Right kidney (tissue), 1 donor: ENCODE data around the gene MAP4K3.
"Not testable (repeated sequence)": the region's sequence is repeated elsewhere in the genome, so short reads cannot be mapped to it uniquely, and the experiment has no call there.

Experiments
- DNase-seq: peaks from one replicate; pipeline ENCODE4 v3.0.0-alpha.2; 2016

The MAP4K3 gene

DNA sequence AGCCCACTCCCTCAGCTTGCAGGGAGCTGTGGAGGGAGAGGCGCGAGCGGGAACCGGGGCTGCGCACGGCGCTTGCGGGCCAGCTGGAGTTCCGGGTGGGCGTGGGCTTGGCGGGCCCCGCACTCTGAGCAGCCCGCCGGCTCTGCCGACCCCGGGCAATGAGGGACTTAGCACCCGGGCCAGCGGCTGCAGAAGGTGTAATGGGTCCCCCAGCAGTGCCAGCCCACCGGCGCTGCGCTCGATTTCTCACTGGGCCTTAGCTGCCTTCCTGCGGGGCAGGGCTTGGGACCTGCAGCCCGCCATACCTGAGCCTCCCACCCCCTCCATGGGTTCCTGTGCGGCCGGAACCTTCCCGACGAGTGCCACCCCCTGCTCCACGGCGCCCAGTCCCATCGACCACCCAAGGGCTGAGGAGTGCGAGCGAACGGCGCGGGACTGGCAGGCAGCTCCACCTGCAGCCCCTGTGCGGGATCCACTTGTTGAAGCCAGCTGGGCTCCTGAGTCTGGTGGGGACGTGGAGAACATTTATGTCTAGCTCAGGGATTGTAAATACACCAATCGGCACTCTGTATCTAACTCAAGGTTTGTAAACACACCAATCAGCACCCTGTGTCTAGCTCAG is 192.7 kb downstream of the MAP4K3 start:
- DNase-seq, result not testable (repeated sequence)

DNA sequence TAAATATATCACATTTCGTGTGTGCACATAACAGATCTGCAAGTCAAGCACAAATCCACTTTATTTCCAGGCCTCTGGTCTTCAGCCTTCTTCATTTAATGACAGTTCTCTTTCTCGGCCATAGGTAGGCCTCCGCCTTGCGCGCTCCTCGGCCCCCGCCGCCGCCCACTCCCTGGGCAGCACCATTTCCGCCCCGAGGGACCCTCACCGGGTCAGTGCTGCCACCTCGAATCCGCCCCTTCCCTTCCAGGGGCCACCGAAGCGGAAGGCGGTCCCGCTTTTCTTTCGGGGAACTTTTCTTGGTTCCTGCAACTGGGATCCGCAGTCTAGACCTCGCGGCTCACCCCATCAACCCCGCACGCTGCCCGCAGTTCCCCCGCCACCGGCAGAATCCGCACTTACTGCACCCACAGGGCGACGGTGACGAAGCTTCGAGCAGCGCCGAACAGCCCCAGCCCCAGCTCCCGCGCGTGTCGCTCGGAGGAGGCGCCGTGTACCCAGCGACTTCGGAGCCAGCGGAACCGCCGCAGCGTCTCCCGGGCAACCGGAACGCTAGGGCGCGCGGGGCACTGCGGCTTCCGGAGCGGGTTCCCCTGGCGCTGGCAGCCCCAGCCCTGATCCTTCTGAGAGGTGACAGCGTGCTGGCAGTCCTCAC is 193.5 kb downstream of the MAP4K3 start, which contains the start of gene CDKL4:
Gene CDKL4, minus strand, starts transcription at position 502 of the 655 bp plus-strand sequence.
- DNase-seq, result peak; percentile 22

DNA sequence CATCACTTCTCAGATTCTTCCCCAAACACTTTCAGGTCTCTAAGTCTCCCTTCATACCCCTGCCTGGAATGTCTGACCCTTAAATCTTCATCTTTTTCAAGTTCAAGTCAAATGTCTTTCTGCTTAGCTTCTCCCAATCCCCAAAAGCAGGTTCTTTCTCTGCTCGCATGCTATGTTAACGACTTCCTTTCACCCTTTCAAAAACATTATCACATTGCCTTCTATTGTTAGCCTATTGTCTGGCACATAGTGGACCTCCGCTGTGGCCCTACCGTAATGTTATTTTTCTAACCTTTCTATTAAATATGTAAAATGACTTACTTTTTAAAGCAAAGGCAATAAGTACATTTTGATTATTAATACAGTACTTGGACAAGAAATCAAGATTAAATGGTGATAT is 195.5 kb downstream of the MAP4K3 start:
- no peak for DNase-seq

DNA sequence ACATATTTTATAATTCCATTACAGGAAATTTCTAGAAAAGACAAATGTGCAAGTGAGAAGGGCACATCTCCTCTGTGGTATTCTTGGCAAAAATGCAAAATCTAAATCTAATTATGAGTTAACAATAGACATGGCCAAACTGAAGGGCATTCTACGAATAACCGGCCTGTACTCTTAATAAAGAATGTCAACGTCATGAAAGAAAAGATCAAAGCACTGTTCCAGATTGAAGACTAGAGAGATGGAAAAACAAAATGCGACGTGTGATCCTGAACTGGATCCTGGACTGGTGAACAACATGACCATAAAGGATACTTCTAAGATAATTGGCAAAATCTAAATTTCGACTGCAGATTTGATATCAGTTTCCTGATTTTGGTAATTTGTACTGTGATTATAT is 196.3 kb downstream of the MAP4K3 start:
- no peak for DNase-seq

DNA sequence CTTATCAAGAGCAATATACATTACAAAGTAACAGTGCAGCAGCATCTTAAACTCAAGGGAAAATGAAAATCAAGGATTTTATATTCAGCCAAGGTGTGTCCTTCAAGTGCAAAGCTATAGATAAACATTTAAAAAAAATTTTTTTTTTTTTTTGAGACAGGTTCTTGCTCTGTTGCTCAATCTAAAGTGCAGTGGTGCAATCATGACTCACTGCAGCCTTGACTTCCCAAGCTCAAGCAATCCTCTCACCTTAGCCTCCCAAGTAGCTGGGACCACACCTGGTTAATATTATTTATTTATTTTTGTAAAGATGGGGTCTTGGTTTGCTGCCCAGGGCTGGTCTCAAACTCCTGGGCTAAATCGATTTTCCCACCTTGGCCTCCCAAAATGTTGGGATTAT is 202.3 kb downstream of the MAP4K3 start:
- no peak for DNase-seq

DNA sequence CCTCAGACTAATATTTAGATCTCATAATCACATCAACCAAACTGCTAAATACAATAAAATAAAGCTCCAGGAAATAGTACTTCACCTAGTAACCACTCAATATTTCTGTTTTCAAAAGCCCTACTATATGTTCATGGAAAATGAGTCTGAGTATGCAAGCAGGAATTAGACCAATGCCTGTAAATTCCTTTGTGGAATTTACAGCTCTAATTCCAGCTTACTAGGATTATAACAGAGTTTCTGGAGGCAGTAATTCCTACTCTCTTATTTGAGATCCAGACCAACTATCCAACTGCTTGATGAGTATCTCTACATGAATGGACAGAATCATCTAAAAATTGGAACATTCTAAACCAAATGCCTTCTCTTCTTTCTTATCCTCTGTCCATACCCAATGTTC is 204.9 kb downstream of the MAP4K3 start:
- DNase-seq, result no peak

DNA sequence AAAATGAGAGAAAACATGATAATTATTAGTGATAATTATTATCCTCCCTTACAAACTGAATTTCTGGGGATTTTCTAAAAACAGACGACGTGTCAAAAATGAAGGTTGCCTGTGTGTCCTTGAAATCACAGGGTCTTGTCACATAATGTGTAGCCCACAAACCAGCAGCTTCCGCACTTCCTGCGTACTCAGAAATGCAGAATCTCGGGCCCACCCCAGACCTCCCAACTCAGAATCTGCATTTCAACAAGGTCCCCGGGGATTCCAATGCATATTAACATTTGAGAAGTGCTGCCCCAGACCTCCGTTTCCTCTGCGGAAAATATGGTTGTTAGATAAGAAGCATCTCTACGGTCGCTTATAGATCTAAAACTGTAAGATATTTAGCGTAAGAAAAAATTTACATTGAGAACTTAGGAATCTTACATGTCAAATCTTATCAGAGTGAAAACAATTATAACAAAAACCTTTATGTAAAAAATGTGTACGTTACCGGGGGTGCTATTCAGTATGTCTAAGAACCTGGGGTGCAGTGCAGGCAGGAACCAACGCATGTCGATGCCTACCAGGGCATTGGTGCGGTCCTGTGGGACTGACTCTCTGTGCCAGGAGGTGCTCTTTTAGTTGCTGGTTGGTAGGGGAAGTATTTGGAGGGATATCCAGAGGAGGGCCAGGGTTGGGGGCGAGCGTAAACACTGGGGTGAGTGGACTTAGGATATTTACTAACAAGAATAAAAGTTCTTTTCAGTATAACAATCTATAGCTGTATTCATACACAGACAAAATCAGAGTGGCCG is 208.5 kb downstream of the MAP4K3 start:
- DNase-seq, result peak; percentile 57

DNA sequence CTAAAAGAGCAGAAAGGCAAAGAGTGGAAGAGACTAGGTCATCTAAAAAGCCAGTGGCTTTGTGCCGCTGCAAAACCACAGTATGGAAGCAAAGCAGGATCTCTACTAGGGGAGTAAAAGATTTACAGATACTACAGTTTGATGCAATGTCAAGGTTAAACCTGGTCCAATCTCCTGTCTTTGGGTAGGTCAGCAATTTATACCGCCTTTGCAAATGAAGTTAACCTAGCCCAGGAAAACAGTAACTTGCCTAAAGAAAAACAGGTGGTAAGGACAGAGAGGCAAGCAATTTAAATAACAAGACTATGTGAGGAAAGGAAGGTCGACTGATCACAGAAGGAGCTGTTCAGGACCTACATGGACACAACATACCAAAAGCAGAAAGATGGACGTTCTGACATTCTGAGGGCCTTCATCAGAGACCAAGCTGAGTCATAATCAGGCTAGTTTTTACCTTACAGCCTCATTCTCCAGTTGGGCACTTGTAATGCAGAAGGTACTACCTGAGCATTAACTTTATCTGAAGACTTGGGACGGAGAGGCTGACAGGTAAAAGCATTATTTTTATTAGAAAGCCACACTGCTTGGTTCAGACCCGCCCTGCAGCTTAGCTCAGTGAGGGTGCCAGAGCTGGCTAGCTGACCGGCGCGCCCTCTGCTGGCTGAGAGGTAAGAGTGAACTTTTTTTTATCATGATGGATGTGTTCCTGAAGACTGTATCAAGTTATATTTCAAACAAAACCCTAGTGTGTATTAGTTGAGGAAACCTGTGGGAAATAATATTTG is 209.3 kb downstream of the MAP4K3 start:
- DNase-seq, result peak; percentile 64

DNA sequence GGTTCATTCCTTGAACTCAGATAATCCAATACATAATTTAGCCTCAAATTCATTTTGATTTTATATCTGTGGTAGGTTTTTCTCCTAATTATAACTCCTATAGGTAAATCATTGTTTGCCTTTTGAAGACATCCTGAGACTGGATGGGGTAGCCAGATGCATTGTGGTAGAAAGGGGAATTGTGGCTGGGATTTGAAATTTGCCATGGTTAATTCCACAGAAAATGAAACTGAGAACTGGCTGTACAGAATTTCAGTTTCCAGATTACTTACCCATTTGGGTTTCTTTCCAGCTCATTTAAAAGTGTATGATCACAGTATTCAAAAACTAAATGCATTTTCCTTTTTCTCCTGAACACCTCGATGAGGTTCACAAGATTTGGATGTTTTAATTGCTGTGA is 211.5 kb downstream of the MAP4K3 start:
- DNase-seq, result no peak

DNA sequence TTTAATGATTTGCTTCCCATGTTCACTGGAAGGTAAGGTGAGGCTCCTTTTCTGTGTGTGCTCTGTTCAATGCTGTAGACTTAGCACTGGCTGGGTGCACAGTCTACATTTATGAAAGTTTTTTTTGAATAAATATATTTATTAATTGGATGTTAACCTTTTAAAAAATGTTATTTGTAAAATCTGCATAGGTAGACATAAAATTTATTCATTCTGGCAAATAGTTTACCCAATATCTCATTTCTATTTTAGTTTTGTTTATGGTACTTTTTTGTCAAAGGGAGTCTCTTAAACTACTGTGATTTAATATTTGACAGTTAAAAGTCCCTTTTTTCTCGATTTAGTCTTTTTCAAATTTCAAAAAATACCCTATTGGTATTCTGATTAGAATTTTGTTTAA is 213.2 kb downstream of the MAP4K3 start:
- no peak for DNase-seq

DNA sequence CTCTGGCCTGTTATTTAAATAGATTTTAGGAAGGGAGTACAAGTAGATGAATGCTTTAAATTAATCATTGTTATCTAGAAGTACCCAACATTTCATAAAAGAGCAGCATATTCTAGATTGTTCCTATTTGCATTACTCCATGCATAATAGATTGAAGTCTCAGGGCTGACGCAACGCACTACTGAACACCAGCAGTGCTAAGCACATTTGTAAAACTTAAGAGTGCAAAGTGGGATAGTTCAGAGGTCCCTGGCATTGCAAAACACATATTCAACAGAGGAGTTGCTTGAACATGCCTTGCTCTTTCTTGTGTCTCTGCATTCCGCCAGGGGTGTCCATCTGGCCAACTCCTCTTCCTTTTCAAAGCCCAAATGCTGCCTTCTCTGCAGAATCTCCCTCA is 215.6 kb downstream of the MAP4K3 start:
- DNase-seq, result no peak

DNA sequence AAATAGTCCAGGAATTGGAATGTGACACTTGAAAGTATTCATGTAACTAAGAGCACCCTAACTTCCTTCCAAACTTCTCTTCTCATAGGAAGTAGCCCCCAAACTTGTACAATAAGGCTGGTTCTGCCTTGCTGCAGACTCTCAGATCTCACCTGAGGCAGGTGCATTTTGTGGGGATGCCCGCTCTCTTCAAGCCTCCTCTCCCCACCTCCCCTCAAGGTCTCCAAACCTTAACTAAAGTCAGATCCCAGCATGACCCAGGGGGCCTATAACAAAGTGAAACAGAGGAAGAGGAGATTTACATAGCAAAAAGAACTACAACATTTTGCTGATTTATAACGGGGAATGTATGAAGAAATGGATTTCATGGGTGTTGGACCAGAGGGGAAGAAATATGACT is 216.9 kb downstream of the MAP4K3 start:
- no peak for DNase-seq

DNA sequence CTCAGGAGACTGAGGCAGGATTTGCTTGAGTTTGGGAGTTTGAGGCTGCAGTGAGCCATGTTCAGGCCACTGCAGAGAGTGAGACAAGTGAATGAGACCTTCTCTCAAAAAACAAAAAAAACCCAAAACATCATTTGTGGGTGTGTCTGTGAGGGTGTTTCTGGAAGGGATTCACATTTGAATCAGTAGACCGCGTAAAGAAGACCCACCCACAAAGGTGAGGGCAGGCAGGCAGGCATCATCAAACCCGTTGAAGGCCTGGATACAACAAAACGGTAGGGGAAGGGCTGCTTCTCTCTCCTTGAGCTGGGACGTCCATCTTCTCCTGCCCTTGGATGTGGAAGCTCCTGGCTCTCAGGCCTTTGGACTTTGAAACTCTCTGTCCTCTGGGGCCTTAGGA is 218.7 kb downstream of the MAP4K3 start:
- no peak for DNase-seq

DNA sequence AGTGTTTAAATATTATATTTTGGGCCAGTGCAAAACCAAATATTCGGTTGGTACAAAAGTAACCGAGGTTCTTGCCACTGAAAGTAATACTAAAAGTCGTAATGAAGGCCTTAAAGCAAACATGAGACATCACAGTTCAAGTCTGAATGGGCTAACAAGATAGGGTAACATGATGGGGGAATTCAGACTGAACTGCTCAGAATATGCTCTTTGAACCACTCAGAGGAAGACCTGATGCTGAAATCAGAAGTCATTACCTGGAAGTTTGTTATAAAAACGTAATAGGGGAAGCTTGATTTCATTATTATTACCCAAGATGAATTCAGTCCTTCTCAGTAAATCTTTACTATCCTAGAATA is 219.9 kb downstream of the MAP4K3 start:
- DNase-seq, result no peak

DNA sequence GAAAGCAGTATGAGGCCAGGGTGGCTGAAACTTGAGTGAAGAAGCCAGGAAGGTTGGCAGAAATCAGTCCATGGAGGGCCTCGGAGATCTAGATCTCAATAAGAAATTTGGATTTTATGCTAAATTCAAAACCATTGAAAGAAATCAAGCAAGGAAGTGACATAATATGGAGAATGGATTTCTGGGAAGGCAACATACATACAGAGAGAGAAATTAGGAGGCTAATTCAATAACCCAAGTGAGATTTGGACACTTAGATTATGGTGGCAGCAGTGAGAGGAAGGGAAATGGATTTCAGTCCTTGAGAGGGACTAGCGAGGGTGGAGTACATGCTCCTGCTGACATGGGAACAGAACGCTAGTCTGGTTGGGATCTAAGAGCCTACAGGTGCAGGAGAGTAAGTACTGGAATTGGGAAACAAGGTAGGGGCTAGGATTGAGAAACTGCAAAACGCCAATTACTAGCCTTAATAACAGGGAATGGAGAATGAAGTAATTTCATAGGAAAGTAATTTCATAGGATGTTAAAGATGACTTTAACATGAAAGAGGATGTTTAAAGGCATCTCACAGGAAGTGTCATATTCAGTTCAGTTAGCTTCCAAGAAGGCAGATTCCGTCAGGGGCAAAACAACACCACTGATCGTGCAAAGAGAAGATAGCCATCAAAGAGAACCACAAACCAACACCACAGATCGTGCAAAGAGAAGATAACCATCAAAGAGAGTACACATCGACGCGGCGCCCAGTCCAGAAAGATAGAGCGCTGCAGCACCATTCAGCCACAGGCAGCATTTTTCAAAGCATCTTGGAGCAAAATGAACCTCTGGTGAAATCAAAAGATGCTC is 220.5 kb downstream of the MAP4K3 start:
- DNase-seq, result no peak

DNA sequence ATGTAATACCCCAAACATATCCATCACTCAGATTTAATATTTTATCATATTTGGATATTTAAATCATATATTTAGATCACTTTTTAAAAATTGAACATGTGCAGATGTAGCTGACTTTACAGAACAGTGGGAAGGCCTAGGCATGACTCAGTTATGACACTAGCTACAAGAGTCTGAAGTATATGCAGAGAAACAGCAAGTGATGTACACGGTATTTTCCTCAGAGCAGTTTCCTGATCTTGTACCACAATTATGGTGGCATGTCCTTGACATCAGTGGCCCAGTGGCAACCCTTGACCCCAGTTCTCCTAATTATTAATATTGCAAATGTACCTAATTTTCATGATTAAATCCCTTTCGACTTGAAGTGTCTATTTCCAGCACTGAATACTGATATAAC is 221.5 kb downstream of the MAP4K3 start:
- DNase-seq, result no peak

DNA sequence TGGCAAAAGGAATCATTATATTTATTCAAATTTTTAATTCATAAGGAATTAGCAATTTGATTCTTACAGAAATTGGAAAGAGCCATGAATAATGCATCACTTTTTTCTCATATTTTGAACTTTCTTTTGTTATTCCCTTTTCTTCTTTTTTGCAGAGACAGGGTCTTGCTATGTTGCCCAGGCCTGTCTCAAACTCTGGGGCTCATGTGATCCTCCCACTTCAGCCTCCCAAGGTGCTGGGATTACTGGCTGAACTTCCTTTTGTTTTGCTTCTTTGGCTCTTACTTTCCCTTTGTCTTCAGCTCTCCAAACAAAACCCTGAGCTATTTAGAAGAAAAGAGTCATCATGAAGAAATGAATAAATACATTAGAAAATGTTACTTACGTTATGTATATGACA is 224.1 kb downstream of the MAP4K3 start:
- DNase-seq, result no peak

DNA sequence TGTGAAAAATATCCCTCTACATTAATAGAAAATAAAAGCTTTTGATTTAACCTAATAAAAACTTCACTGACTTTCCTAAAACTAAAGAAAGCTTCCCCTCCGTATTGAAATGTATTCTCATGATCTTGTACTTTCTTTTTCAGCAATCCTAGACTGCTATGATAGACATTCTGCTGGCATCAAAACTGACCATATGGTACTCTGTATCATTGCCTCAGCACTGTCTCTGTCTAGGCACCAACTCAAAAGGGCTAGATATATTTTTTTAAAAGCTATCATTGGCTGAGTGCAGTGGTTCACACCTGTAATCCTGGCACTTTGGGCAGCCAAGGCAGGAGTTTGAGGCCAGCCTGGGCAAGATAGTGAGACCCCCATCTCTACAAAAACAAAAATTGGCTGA is 226.2 kb downstream of the MAP4K3 start:
- no peak for DNase-seq

DNA sequence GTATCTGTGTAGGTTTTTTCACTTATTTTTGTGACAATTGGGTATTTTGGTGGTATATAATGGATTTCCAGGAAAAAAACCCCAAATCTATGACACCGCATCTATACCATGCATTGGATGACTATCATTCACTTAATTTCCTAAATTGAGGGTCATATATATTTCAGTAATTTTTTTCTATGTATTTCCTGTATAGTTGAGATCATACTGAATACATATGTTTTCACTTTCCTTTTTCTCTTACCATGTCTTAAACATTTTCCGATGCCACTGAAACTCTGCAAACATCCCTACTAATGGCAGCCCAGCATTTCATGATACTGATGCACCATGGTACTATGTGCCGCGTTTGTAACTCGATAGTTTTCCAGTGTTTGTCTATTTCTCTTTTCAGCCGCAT is 233.7 kb downstream of the MAP4K3 start:
- no peak for DNase-seq

DNA sequence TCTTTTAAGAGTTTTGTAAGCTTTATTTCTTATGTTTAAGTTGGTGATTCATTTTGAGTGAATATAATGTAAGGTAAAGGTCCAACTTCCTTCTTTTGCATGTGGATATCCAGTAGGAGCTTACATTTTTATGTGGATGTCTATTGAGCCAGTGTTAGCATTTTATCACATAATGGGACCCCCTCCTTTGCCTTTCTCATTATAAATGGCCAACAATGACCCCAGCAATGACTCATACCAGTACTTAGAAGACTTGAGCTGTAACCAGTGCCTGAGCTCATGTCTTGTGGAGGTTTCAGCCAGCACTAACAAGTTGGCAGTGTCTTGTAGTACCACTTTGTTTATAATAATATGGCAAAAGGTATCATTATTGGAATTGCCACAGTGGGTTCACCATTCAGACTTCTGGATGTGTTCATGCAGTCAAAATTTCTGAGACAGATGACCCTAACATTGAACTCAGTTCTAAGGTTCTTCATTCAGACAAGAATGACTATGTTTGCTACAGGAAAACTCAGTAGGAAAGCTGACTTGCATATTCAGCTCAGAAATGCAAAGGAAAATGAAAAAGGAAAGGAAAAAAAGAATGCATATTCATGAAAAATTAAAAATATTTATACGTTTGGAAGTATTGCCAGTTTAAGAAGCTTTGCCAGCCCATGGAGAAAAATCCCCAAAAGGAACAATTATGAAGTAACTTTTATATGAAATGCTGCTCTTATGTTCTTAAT is 234.3 kb downstream of the MAP4K3 start:
- DNase-seq, result no peak
